Lower leg skin (tissue), 4 donors: ENCODE results near the gene ARHGAP22. TPM values are rescaled to one million over a fixed set of nuclear protein-coding genes. Genes with fewer than 3 reads are reported as not detected.

Experiments
- DNase-seq, 2 donors: peaks; one replicate each; pipeline ENCODE4 v3.0.0-alpha.2; 2019; ENCODE audit warnings: low spot score in 2 of 2
- H3K4me3 ChIP-seq: fragments of 200-600 bp; sonication (generic); 2 replicates; pipeline ENCODE4 v1.5.1; 2017; ENCODE audit warnings: mild to moderate bottlenecking, low read depth; ENCODE audit not compliant: poor library complexity, severe bottlenecking
- CTCF ChIP-seq, 3 donors: fragments of 450-650 bp; IDR thresholded peaks; one replicate each; pipeline ENCODE4 v1.5.1; 2016; ENCODE audit warnings: antibody characterized with exemption in 3 of 3, mild to moderate bottlenecking in 3 of 3, moderate library complexity in 2 of 3
- POLR2A ChIP-seq, 2 donors: fragments of 450-650 bp; IDR thresholded peaks; one replicate each; pipeline ENCODE4 v1.6.1; 2016 to 2017; ENCODE audit warnings: antibody characterized with exemption in 2 of 2, mild to moderate bottlenecking in 1 of 2, moderate library complexity in 1 of 2
- WGBS, 2 donors: methylation state at CpG; one replicate each; pipeline ENCODE4 v1.1.5; 2018; 5-methylcytosine and 5-hydroxymethylcytosine counted together
- intact Hi-C: fragments of 100-400 bp; cut with DNase I; formaldehyde crosslinking; loops from one replicate; pipeline ENCODE4 v1.15.0; 2023; ENCODE audit warnings: low total_unique reads
- total RNA-seq, 4 donors: library from RNA; depleted of rRNA; stranded (reverse); fragments of >200 nt; gene quantifications; one replicate each; pipeline ENCODE4 v1.1.0, GENCODE V29; 2016

ARHGAP22 gene
- total RNA-seq, 4 donors from 2014 or later = 0.46 to 3.0 (median 1.4) TPM

GRCh38 chr10:48399056-48399541 lies 205.8 kb downstream of the ARHGAP22 start:
- TF ChIP-seq CTCF (IDR thresholded peaks at IDR 0.05) (no peak), POLR2A (IDR thresholded peaks at IDR 0.05) (no peak)
- no peak overlapping the region for H3K4me3 ChIP-seq
- intact Hi-C loops = no loop called here
- whole genome bisulfite sequencing, 2 donors = 79 to 82% methylated on average over 5 of the region's 5 CpGs
- DNase-seq = no peak

DNA sequence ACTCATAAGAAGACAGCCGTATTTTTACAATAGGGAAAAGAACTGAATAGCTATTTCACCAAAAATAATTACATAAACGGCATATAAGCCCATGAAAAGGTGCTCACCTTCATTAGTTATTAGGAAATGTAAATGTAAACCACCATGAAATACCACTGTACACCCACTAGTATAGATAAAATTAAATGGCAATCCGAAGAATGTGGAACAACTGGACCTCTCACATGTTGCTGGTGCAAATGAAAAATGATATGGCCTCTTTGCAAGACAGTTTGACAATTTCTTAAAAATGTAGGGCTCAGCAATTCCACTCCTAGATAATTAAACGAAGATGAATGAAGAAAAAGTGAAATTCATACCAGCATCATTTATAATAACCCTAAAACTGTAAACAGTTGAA lies 206.6 kb downstream of the ARHGAP22 start:
- TF ChIP-seq POLR2A (IDR thresholded peaks at IDR 0.05) = no peak
- TF ChIP-seq CTCF (IDR thresholded peaks at IDR 0.05) = no peak
- H3K4me3 ChIP-seq = no peak overlapping the region
- no peak for DNase-seq
- intact Hi-C loops = no loop called here
- 88 to 91% methylated on average over 4 of the region's 4 CpGs for WGBS, 2 donors

Other genes with a start within 250 kb of the ARHGAP22 start
- 1 to 10 TPM in 3 of 4 donors, under 1 TPM in 1; 0.91 to 4.2 (median 1.1) TPM for gene WDFY4, start 79.8 kb upstream of the ARHGAP22 start, total RNA-seq